ENCODE measurements around the gene SERPINB12. TPM values are rescaled to one million over a fixed set of nuclear protein-coding genes. Genes with fewer than 3 reads are reported as not detected.

The SERPINB12 gene
- not detected for polyA plus RNA-seq (2012; ENCODE audit: insufficient read depth, insufficient read length)

- no peak for DNase-seq (ENCODE audit: low read depth, low spot score)
- no peak within 1 kb of the TSS for H3K4me3 ChIP-seq (ENCODE audit: low read length)
Observed at GRCh38 chr18:63542069-63542468, at the start of gene SERPINB12. Gene SERPINB12, plus strand, starts transcription at chr18:63542369. Its CDS starts 13,791 bp downstream, at chr18:63556160.

- no peak for DNase-seq (ENCODE audit: low read depth, low spot score)
- no peak overlapping the region for H3K4me3 ChIP-seq (ENCODE audit: low read length)
Observed at GRCh38 chr18:63492851-63493250, 49.3 kb upstream of the SERPINB12 start.

GRCh38 chr18:63495675-63496074, 46.5 kb upstream of the SERPINB12 start:
- no peak for DNase-seq (ENCODE audit: low read depth, low spot score)
- no peak overlapping the region for H3K4me3 ChIP-seq (ENCODE audit: low read length)

- peak; percentile 23 for DNase-seq (ENCODE audit: low read depth, low spot score)
- no peak overlapping the region for H3K4me3 ChIP-seq (ENCODE audit: low read length)
Observed at GRCh38 chr18:63505566-63506335, 36.4 kb upstream of the SERPINB12 start.

GRCh38 chr18:63506336-63506646, 35.9 kb upstream of the SERPINB12 start:
- no peak overlapping the region for H3K4me3 ChIP-seq (ENCODE audit: low read length)
- DNase-seq (ENCODE audit: low read depth, low spot score), result no peak

GRCh38 chr18:63508596-63508995, 33.6 kb upstream of the SERPINB12 start:
- no peak for DNase-seq (ENCODE audit: low read depth, low spot score)
- no peak overlapping the region for H3K4me3 ChIP-seq (ENCODE audit: low read length)

- peak; percentile 40 for DNase-seq (ENCODE audit: low read depth, low spot score)
- H3K4me3 ChIP-seq (ENCODE audit: low read length), result no peak overlapping the region
Observed at GRCh38 chr18:63511285-63511684, 30.9 kb upstream of the SERPINB12 start.

GRCh38 chr18:63514326-63514725, 27.8 kb upstream of the SERPINB12 start:
- no peak for DNase-seq (ENCODE audit: low read depth, low spot score)
- H3K4me3 ChIP-seq (ENCODE audit: low read length), result no peak overlapping the region

- DNase-seq (ENCODE audit: low read depth, low spot score), result no peak
- H3K4me3 ChIP-seq (ENCODE audit: low read length), result no peak overlapping the region
Observed at GRCh38 chr18:63514888-63515678, 27.1 kb upstream of the SERPINB12 start.

- no peak for DNase-seq (ENCODE audit: low read depth, low spot score)
- no peak overlapping the region for H3K4me3 ChIP-seq (ENCODE audit: low read length)
Observed at GRCh38 chr18:63515801-63516200, 26.4 kb upstream of the SERPINB12 start.

- no peak overlapping the region for H3K4me3 ChIP-seq (ENCODE audit: low read length)
- peak; percentile 74 for DNase-seq (ENCODE audit: low read depth, low spot score)
Observed at GRCh38 chr18:63518178-63519012, 23.8 kb upstream of the SERPINB12 start.

GRCh38 chr18:63520053-63520685, 22.0 kb upstream of the SERPINB12 start:
- H3K4me3 ChIP-seq (ENCODE audit: low read length), result no peak overlapping the region
- DNase-seq (ENCODE audit: low read depth, low spot score), result no peak

GRCh38 chr18:63523660-63524059, 18.5 kb upstream of the SERPINB12 start:
- no peak for DNase-seq (ENCODE audit: low read depth, low spot score)

GRCh38 chr18:63527251-63527650, 14.9 kb upstream of the SERPINB12 start:
- no peak overlapping the region for H3K4me3 ChIP-seq (ENCODE audit: low read length)
- DNase-seq (ENCODE audit: low read depth, low spot score), result no peak

More at GRCh38 chr18:63523660-63524059, 18.5 kb upstream of the SERPINB12 start:
- no peak overlapping the region for H3K4me3 ChIP-seq (ENCODE audit: low read length)

GRCh38 chr18:63528863-63529492, 13.2 kb upstream of the SERPINB12 start:
- DNase-seq (ENCODE audit: low read depth, low spot score), result no peak

GRCh38 chr18:63532471-63532870, 9.7 kb upstream of the SERPINB12 start:
- no peak for DNase-seq (ENCODE audit: low read depth, low spot score)
- H3K4me3 ChIP-seq (ENCODE audit: low read length), result no peak overlapping the region

More at GRCh38 chr18:63528863-63529492, 13.2 kb upstream of the SERPINB12 start:
- H3K4me3 ChIP-seq (ENCODE audit: low read length), result no peak overlapping the region

- DNase-seq (ENCODE audit: low read depth, low spot score), result no peak
- no peak overlapping the region for H3K4me3 ChIP-seq (ENCODE audit: low read length)
Observed at GRCh38 chr18:63534615-63535014, 7.6 kb upstream of the SERPINB12 start.

GRCh38 chr18:63539904-63540510, 2.2 kb upstream of the SERPINB12 start:
- H3K4me3 ChIP-seq (ENCODE audit: low read length), result no peak overlapping the region
- no peak for DNase-seq (ENCODE audit: low read depth, low spot score)

All from Jurkat, Clone E6-1 (cell line).